ENCODE measurements around the gene TAS1R1.

Gene TAS1R1

GRCh38 chr1:6580119-6580592 is 25.0 kb downstream of the TAS1R1 start:
- no peak for TF ChIP-seq SIN3A (IDR thresholded peaks at IDR 0.05; ENCODE audit: borderline replicate concordance, insufficient read depth, low read length)

GRCh38 chr1:6580593-6581409 is 25.7 kb downstream of the TAS1R1 start:
- TF ChIP-seq FOXP2 (optimal IDR thresholded peaks at IDR 0.05; ENCODE audit: borderline replicate concordance, extremely low read depth, extremely low read length, insufficient read depth) (no peak), TAF1 (IDR thresholded peaks at IDR 0.05; ENCODE audit: borderline replicate concordance, insufficient read depth, low read length) (no peak), REST (IDR thresholded peaks at IDR 0.05; ENCODE audit: insufficient read depth in 1 of 2, low read depth in 2 of 2, low read length in 2 of 2) (0 out of 4 replicates have a peak, but pooled peaks of 1 of the 2 experiments have one; percentile 12)

GRCh38 chr1:6581561-6582305 is 26.6 kb downstream of the TAS1R1 start:
- TF ChIP-seq FOXP2 (optimal IDR thresholded peaks at IDR 0.05; ENCODE audit: borderline replicate concordance, extremely low read depth, extremely low read length, insufficient read depth) = no peak
- TF ChIP-seq POLR2AphosphoS5 (IDR thresholded peaks at IDR 0.05; ENCODE audit: low read depth, low read length) = no peak
- no peak for TF ChIP-seq REST (IDR thresholded peaks at IDR 0.05; ENCODE audit: insufficient read depth in 1 of 2, low read depth in 2 of 2, low read length in 2 of 2)
- TF ChIP-seq TAF1 (IDR thresholded peaks at IDR 0.05; ENCODE audit: borderline replicate concordance, insufficient read depth, low read length) = no peak
- no peak for TF ChIP-seq SIN3A (IDR thresholded peaks at IDR 0.05; ENCODE audit: borderline replicate concordance, insufficient read depth, low read length)

- TF ChIP-seq TAF1 (IDR thresholded peaks at IDR 0.05; ENCODE audit: borderline replicate concordance, insufficient read depth, low read length) = no peak
- no peak for TF ChIP-seq POLR2AphosphoS5 (IDR thresholded peaks at IDR 0.05; ENCODE audit: low read depth, low read length)
- TF ChIP-seq FOXP2 (optimal IDR thresholded peaks at IDR 0.05; ENCODE audit: borderline replicate concordance, extremely low read depth, extremely low read length, insufficient read depth) = no peak
- no peak for TF ChIP-seq REST (IDR thresholded peaks at IDR 0.05; ENCODE audit: insufficient read depth in 1 of 2, low read depth in 2 of 2, low read length in 2 of 2)
- no peak for TF ChIP-seq SIN3A (IDR thresholded peaks at IDR 0.05; ENCODE audit: borderline replicate concordance, insufficient read depth, low read length)
Measured at GRCh38 chr1:6582370-6582769, 27.3 kb downstream of the TAS1R1 start.

- TF ChIP-seq FOXP2 (optimal IDR thresholded peaks at IDR 0.05; ENCODE audit: borderline replicate concordance, extremely low read depth, extremely low read length, insufficient read depth) (no peak), SIN3A (IDR thresholded peaks at IDR 0.05; ENCODE audit: borderline replicate concordance, insufficient read depth, low read length) (no peak), REST (IDR thresholded peaks at IDR 0.05; ENCODE audit: insufficient read depth in 1 of 2, low read depth in 2 of 2, low read length in 2 of 2) (no peak), POLR2AphosphoS5 (IDR thresholded peaks at IDR 0.05; ENCODE audit: low read depth, low read length) (no peak), TAF1 (IDR thresholded peaks at IDR 0.05; ENCODE audit: borderline replicate concordance, insufficient read depth, low read length) (no peak)
Measured at GRCh38 chr1:6584126-6585080, 29.3 kb downstream of the TAS1R1 start.

Measured in PFSK-1 (cell line).